Measurements from ENCODE around the gene CUL9.
"Not testable (repeated sequence)": the region's sequence is repeated elsewhere in the genome, so short reads cannot be mapped to it uniquely, and the experiment has no call there.

Gene CUL9

DNA sequence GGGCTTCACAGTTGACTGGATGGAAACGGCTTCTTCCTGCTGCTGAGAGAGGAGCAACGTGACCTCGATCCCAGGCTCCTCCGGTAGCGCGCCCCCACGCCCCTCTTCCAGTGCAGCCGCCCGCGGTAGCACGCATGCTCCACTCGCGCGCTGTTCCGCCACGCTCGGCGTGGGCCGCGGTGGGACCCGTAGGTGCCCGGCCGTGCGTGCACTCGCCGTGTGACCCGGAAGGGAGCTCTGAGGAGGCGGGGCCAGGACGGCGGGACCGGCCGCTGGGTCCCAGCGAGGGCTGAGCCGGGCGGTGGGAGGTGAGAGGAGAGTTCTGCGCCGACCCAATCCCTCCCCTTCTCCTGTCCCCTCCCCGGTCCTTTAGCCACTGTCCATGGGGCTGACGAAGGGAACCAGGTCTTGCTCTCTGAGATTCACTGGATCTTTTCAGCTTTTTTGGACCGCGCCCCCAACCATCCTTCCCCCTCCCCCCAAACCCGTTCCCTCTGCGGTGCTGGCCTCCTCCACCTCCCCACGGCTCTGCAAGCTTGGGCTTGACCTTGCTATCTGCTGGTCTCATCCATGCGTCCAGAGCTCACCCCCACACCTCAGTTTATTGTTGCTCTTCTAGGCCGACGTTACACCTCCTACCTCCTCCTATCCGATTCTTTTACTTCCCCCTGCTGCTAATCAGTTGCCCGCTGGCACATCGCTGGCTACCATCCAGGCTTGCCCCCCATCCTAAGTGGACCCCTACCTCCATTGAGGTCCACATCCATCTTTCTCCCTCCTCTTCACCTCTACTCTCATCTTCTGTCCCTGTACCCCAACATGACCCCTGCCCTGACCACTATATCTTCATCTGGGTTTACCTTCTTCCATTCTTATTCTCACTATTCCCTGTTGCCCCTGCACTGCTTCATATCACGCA, at the start of gene CUL9:
CUL9 (plus strand) TSS at position 255 of the 919 bp plus-strand sequence. CDS start 2,115 bp downstream, outside the sequence.
- peak; percentile 82 for DNase-seq (ENCODE audit: low spot score)

- no peak for DNase-seq (ENCODE audit: low spot score)
Measured at GRCh38 chr6:43138267-43138666, 43.7 kb upstream of the CUL9 start.

- DNase-seq (ENCODE audit: low spot score), result not testable (repeated sequence)
Measured at GRCh38 chr6:43139973-43140372, 42.0 kb upstream of the CUL9 start.

GRCh38 chr6:43141644-43142043, 40.4 kb upstream of the CUL9 start:
- DNase-seq (ENCODE audit: low spot score), result no peak

DNA sequence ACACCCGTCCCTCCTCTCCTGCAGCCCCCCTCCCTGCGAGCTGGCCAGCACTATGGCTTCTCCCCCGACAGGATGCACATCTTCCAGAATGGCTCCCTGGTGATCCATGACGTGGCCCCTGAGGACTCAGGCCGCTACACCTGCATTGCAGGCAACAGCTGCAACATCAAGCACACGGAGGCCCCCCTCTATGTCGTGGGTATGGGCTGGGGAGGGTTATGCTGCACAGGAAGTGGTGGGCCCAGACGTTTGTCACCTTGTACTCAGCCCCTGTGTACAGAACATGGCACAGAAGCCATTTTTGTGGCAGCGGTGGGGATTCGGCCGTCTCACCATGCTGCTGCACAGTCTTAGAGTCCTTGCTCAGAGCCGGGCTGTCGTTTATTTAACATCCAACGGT, 39.9 kb upstream of the CUL9 start:
- DNase-seq (ENCODE audit: low spot score), result no peak

- DNase-seq (ENCODE audit: low spot score), result peak; percentile 95
Measured at GRCh38 chr6:43143235-43144128, 38.5 kb upstream of the CUL9 start.

- no peak for DNase-seq (ENCODE audit: low spot score)
Measured at GRCh38 chr6:43144879-43145278, 37.1 kb upstream of the CUL9 start.

GRCh38 chr6:43146261-43146660, 35.7 kb upstream of the CUL9 start:
- no peak for DNase-seq (ENCODE audit: low spot score)

GRCh38 chr6:43146709-43147688, 35.0 kb upstream of the CUL9 start:
- no peak for DNase-seq (ENCODE audit: low spot score)

- no peak for DNase-seq (ENCODE audit: low spot score)
Measured at GRCh38 chr6:43147691-43148477, 34.1 kb upstream of the CUL9 start.

GRCh38 chr6:43149265-43149664, 32.7 kb upstream of the CUL9 start:
- DNase-seq (ENCODE audit: low spot score), result no peak

DNA sequence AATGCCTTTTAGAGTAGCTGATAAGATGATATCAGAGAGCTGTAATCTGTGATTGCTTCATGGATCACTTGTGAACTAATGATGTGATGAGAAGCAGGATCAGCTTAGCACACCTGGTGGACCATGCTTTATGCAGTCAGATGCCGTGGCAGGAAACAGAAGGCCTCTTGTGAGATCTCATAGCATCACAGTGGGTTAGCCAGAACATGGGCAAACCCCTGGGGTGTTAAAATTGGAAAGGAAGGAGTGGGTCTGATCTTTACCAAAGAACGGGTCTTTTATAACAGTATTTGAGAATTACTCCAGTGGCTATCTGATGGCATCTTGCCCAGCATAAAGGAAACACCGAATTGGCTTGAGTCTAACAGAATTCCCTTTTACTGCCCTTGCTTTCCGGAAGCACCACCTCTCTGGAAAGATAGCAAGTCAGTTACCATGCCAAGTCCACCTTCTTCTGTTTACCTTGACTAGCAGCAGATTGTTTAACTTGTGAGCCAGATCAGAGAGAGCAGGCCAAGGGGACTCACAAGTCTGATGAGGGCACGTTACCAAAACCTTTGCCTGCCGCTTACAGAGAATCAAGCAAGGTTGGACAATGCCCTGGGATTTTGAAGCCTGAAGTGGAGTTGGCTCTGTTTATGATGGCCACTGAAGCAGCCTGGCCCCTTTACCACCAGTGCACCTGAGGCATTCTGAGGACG, 31.8 kb upstream of the CUL9 start:
- no peak for DNase-seq (ENCODE audit: low spot score)

GRCh38 chr6:43159599-43159998, 22.4 kb upstream of the CUL9 start:
- no peak for DNase-seq (ENCODE audit: low spot score)

DNA sequence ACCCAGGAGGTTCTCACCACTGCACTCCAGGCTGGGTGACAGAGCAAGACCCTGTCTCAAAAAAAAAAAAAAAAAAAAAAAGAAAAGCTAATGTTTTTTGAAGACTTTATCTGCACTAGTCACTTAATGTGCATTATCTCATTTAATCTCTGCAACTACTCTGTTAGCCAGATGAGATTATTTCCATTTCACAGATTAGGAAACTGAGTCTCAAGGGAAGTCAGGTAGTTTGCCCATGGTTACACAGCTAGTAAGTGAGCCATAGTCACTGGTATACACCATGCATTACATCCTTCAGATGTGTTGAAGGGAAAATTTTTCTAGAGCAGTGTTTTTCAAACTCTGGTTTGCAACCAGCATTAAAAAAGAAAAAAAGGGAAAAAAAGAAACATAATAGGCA, 18.1 kb upstream of the CUL9 start:
- DNase-seq (ENCODE audit: low spot score), result no peak

DNA sequence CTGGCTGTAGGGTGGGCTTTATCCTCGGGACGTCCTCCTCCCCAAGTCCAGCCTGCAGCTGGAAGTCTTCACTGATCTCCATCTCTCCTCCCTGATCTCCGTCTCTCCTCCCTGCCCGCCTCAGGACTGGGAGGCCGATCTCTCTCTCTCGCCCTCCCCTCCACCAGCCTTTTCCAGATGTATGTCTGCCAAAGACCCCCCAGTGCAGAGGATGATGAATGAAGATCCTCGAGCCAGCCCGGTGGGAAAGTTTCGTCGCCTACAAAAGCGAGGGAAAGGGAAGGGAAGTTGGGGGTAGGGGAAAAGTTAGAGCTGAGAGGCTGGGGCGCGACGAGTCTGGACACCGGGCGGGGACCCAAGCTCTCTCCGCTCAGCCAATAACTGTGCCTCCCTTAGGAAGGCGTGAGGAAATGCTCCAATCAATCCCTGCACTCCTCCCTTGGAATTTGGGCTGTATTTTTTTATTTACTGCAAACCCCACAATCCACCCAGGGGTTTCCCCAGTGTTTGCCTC, 11.5 kb upstream of the CUL9 start:
- no peak for DNase-seq (ENCODE audit: low spot score)

DNA sequence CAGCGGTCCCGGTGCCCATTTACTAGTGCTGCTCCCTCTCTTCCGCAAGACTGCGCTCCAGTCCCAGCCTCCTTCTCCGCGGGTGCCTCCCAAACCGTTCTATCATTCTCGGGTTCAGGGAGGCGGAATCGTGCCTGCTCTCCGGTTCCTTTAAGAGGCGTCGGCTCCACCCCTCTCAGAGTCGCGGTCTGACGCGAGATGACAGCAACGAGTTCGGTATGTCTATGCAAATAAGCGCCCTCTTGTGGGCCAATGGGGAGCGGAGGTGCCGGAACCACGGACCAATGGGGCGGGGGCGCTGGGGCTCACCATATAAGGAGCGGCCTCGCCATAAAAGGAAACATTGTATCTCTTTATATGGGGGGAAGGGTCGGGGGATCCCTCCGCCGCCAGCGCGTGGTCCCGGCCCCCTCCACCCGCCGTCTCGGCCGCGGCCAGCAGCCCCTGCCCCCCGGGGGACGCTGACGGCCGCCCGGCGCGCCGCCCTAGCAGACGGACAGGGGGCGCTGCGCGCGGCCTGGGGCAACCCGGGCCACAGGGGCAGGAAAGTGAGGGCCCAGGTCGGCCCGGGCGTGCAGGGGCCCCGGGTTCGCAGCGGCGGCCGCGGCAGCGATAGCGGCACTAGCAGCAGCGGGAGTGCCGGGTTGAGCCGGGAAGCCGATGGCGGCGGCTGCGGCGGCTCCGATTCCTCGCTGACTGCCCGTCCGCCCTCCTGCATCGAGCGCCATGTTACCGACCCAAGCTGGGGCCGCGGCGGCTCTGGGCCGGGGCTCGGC, 10.9 kb upstream of the CUL9 start, which contains the start of gene SRF:
SRF (plus strand) TSS at position 339 of the 776 bp plus-strand sequence; CDS start at position 727, 388 bp downstream.
- DNase-seq (ENCODE audit: low spot score), result peak; percentile 99

- DNase-seq (ENCODE audit: low spot score), result no peak
Measured at GRCh38 chr6:43171707-43172103, 10.3 kb upstream of the CUL9 start.

DNA sequence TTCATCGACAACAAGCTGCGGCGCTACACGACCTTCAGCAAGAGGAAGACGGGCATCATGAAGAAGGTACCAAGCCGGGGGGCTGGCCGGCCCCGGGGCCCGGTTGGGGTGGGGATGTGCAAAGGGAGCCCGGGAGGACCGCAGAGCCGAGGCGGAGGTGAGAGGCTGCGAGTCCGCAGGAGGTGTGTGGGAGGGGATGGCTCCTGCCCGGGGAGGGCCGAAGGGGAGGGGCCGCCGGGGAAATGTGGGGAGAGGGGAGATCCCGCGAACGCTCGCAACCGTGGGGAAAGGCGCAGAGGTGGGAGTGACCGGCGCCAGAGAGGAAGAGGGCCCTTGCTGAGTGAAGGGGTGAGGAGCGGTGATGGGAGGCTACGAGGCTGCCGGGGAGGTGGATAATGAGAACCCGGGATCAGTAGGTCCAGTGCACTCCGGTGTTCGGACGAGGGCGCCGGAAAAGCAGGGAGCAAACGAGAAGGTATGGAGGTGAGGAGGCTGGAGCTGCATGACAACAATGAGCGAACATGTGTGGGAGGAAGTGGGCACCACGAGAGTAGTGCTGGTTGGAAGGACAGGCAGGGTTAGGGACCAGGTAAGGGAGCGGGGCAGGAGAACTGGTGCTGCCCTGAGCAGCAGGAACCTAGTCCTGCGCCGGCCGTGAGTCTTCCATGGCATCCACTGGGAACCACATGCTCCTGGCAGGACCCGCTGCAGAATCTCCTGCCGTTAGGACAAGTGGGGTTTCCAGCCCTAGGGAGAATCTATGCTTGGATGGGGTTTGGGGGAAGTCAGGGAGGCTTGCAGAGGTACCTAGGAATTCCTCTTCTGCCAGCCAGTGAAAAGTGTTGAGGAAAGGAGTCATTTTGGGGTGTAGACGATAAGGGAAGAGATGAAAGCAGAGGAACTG, 9.6 kb upstream of the CUL9 start:
- peak; percentile 74 for DNase-seq (ENCODE audit: low spot score)
